Measurements from ENCODE around the gene FOXO1. TPM values are rescaled to one million over a fixed set of nuclear protein-coding genes. Genes with fewer than 3 reads are reported as not detected.

FOXO1 gene
- total and polyA plus RNA-seq, 10 donors: 7.1 to 58.9 (median 47.2) TPM

DNA sequence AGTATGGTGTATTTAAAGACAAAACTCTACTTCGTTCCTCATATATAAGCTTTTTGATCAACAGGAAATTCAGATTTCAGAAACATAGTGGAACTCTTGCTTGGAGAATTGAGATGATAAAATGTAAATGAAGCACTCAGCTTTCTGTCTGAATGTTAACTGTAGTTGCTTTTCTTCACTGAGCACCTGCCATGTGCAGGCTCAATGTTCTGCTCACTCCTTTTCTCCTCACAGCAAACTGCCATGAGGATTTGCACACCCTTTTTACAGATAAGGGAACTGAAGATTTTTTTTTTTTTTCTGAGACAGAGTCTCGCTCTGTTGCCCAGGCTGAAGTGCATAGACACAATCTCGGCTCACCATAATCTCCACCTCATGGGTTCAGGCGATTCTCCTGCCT lies 28.0 kb upstream of the FOXO1 start:
- H3K9me3 ChIP-seq: no peaks in the 10 kb centered on the region
- intact Hi-C loops (cut with DNase I; ENCODE audit: low total_unique reads): no loop called here
- H3K4me3 ChIP-seq: no peak overlapping the region
- TF ChIP-seq, protein P1, sequence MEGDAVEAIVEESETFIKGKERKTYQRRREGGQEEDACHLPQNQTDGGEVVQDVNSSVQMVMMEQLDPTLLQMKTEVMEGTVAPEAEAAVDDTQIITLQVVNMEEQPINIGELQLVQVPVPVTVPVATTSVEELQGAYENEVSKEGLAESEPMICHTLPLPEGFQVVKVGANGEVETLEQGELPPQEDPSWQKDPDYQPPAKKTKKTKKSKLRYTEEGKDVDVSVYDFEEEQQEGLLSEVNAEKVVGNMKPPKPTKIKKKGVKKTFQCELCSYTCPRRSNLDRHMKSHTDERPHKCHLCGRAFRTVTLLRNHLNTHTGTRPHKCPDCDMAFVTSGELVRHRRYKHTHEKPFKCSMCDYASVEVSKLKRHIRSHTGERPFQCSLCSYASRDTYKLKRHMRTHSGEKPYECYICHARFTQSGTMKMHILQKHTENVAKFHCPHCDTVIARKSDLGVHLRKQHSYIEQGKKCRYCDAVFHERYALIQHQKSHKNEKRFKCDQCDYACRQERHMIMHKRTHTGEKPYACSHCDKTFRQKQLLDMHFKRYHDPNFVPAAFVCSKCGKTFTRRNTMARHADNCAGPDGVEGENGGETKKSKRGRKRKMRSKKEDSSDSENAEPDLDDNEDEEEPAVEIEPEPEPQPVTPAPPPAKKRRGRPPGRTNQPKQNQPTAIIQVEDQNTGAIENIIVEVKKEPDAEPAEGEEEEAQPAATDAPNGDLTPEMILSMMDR (IDR thresholded peaks at IDR 0.05 in 8 of 11, conservative IDR thresholded peaks at IDR 0.05 in 3 of 11): no peak
- TF ChIP-seq POLR2A (IDR thresholded peaks at IDR 0.05) (no peak), POLR2AphosphoS5 (IDR thresholded peaks at IDR 0.05) (no peak)
- no peak for DNase-seq
- no peaks in the 10 kb centered on the region for H3K27me3 ChIP-seq (replicated peaks in 1 of 7)
- no peaks in the 10 kb centered on the region for H3K36me3 ChIP-seq
- 69 to 86% (median 77%) methylated on average over 4 of the region's 4 CpGs for WGBS, 5 donors
- no peaks in the 10 kb centered on the region for H3K4me1 ChIP-seq
- H3K27ac ChIP-seq: no peak overlapping the region

DNA sequence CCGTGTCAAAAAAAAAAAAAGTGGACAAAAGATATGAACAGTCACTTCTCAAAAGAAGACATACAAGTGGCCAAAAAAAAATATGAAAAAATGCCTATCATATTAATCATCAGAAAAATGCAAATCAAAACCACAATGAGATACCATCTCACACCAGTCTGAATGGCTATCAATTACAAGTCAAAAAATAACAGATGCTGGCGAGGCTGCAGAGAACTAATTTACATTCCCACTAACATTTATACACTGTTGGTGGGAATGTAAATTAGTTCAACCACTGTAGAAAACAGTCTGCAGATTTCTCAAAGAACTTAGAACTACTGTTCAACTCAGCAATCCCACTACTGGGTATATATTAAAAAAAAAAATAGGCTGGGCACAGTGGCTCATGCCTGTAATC lies 26.5 kb upstream of the FOXO1 start:
- Histone ChIP-seq H3K4me1 (no peaks in the 10 kb centered on the region), H3K27ac (no peak overlapping the region), H3K4me3 (no peak overlapping the region), H3K9me3 (no peaks in the 10 kb centered on the region), H3K27me3 (replicated peaks in 1 of 7) (no peaks in the 10 kb centered on the region), H3K36me3 (no peaks in the 10 kb centered on the region)
- DNase-seq: no peak
- WGBS, 5 donors: 39 to 62% (median 44%) methylated on average over 2 of the region's 2 CpGs
- intact Hi-C loops (cut with DNase I; ENCODE audit: low total_unique reads): no loop called here
- TF ChIP-seq POLR2AphosphoS5 (IDR thresholded peaks at IDR 0.05) (no peak), POLR2A (IDR thresholded peaks at IDR 0.05) (no peak)
- TF ChIP-seq, protein P1 (IDR thresholded peaks at IDR 0.05 in 8 of 11, conservative IDR thresholded peaks at IDR 0.05 in 3 of 11): no peak

DNA sequence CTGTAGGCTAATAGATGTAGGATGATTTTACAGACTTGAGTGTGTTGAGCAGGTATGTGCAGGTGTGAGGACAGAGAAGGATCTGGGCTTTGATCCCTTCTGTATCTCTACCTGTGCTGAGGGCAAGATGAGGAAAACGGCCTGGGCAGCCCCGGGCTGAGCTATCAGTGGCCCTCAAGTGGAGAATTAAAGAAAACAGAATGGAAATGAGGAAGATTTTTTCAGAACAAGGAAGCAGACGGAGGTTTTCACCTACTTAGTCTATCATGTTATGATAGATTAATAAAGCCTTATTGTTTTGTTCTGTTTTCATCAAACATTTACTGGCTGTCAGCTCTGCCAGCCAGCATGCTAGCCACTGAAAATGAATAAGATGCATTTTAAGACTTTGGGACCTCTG lies 22.3 kb upstream of the FOXO1 start:
- no peaks in the 10 kb centered on the region for H3K27me3 ChIP-seq (replicated peaks in 1 of 7)
- no peak overlapping the region for H3K27ac ChIP-seq
- TF ChIP-seq, protein P1 (IDR thresholded peaks at IDR 0.05 in 8 of 11, conservative IDR thresholded peaks at IDR 0.05 in 3 of 11): no peak
- no peak for TF ChIP-seq POLR2A (IDR thresholded peaks at IDR 0.05)
- TF ChIP-seq POLR2AphosphoS5 (IDR thresholded peaks at IDR 0.05): no peak
- H3K4me3 ChIP-seq: no peak overlapping the region
- WGBS, 5 donors: 78 to 86% (median 83%) methylated on average over 3 of the region's 3 CpGs
- DNase-seq: no peak
- H3K36me3 ChIP-seq: no peaks in the 10 kb centered on the region
- intact Hi-C loops (cut with DNase I; ENCODE audit: low total_unique reads): loop anchor here (10.0 kb wide), 1 partner anchor 924 kb away; no protein-coding TSS in a partner anchor
- H3K9me3 ChIP-seq: no peaks in the 10 kb centered on the region
- no peaks in the 10 kb centered on the region for H3K4me1 ChIP-seq

DNA sequence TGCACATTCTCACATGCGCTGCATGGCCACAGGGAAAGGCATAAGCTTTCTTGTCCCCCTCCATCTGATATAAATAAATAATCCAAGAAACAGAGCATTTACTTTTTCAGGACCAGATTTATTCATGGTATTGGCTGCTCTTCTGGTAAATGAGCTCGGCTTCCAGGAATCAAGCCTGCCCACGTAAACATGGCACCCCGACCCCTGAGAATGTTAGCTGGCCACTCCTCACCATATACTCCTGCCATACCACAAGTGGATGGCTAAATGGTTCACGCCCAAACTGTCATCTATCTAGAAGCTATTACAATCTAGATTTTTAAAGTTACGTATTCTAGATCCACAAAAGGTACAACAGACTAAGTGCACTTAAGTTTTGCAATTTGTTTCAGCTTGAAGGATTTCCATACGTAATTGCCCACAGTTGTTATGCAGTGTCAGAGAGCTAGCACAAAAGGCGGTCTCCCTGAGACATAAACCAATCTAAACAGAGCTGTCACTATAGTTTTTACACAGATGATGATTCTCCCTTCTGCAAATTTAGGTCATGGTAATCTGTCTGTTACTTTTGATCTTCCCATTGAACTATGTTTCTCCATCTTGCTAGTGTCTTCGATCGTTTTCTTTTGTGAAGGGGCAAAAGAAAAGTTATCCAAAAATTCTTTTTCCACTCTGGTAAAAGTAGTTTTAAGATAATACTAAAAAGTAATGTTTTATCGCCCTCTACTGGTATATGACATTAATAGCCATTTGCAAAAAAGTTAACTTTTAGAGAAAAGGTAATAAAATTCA lies 16.2 kb upstream of the FOXO1 start:
- intact Hi-C loops (cut with DNase I; ENCODE audit: low total_unique reads): loop anchor here (5.0 to 10.0 kb wide), 4 partner anchors 610 to 995 kb away; no protein-coding TSS in a partner anchor
- Histone ChIP-seq H3K27me3 (replicated peaks in 1 of 7) (no peaks in the 10 kb centered on the region), H3K9me3 (no peaks in the 10 kb centered on the region), H3K4me1 (peaks cover 0 to 24% (median 13%) of the 10 kb centered on the region in 6 donors), H3K27ac (no peak overlapping the region), H3K4me3 (no peak overlapping the region), H3K36me3 (no peaks in the 10 kb centered on the region)
- DNase-seq: no peak
- WGBS, 5 donors: 50 to 56% (median 52%) methylated on average over 11 of the region's 11 CpGs
- TF ChIP-seq, protein P1 (IDR thresholded peaks at IDR 0.05 in 8 of 11, conservative IDR thresholded peaks at IDR 0.05 in 3 of 11): peak; percentile 40 to 78 (median 65)
- TF ChIP-seq POLR2A (IDR thresholded peaks at IDR 0.05): no peak
- TF ChIP-seq POLR2AphosphoS5 (IDR thresholded peaks at IDR 0.05): no peak
